Neural progenitor cell (in vitro differentiated cells): ENCODE data around the gene RAPGEF5.

Source experiments
- EZH2 ChIP-seq: fragments of 200-600 bp; sonication (generic); IDR thresholded peaks from 2 replicates; pipeline ENCODE4 v1.6.1; 2017; ENCODE audit warnings: antibody characterized with exemption, mild to moderate bottlenecking, moderate library complexity
- EZH2phosphoT487 ChIP-seq: fragments of 200-600 bp; sonication (generic); IDR thresholded peaks from 2 replicates; pipeline ENCODE4 v1.6.1; 2017; ENCODE audit warnings: antibody characterized with exemption
- TF ChIP-seq, protein P1 (sequence below): fragments of 200-600 bp; sonication (generic); IDR thresholded peaks from 2 replicates; pipeline ENCODE4 v1.5.1; 2017; ENCODE audit warnings: antibody characterized with exemption, mild to moderate bottlenecking

DNA sequence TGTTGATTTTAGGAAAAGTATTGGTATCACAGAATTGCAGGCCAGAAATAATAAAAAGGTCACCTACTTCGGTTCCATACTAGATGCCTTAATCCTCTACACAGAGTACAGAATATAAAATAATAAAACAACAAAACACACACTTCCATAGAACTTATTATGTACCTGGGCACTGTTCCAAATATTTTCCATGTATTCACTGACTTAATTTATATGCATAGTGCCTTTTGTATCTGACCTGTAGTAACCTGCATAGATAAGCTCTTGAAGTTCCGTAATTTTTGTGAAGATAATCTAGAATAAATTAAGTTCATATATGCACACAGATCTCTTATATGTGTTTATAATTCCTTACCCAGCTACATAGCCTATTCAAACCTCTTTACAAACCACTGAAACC is 78.3 kb downstream of the RAPGEF5 start:
- TF ChIP-seq, protein P1, sequence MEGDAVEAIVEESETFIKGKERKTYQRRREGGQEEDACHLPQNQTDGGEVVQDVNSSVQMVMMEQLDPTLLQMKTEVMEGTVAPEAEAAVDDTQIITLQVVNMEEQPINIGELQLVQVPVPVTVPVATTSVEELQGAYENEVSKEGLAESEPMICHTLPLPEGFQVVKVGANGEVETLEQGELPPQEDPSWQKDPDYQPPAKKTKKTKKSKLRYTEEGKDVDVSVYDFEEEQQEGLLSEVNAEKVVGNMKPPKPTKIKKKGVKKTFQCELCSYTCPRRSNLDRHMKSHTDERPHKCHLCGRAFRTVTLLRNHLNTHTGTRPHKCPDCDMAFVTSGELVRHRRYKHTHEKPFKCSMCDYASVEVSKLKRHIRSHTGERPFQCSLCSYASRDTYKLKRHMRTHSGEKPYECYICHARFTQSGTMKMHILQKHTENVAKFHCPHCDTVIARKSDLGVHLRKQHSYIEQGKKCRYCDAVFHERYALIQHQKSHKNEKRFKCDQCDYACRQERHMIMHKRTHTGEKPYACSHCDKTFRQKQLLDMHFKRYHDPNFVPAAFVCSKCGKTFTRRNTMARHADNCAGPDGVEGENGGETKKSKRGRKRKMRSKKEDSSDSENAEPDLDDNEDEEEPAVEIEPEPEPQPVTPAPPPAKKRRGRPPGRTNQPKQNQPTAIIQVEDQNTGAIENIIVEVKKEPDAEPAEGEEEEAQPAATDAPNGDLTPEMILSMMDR, result no peak
- TF ChIP-seq EZH2 (no peak), EZH2phosphoT487 (no peak)
